GM19452 (cell line): ENCODE data around the gene DHX30.
"Not testable (repeated sequence)": the region's sequence is repeated elsewhere in the genome, so short reads cannot be mapped to it uniquely, and the experiment has no call there.

Experiments
- ATAC-seq: cut with Tn5 transposase; IDR thresholded peaks from one replicate; pipeline ENCODE4 v1.9.1; 2021; ENCODE audit not compliant: unreplicated experiment

Gene DHX30

GRCh38 chr3:47802734-47803479 is at the start of gene DHX30:
DHX30 (plus strand) TSS chr3:47803138; CDS start chr3:47810684, 7,546 bp downstream.
- peak; percentile 85 for ATAC-seq

GRCh38 chr3:47758261-47759025 is 44.5 kb upstream of the DHX30 start:
- ATAC-seq, result no peak

GRCh38 chr3:47760207-47760606 is 42.7 kb upstream of the DHX30 start:
- not testable (repeated sequence) for ATAC-seq

- no peak for ATAC-seq
Measured at GRCh38 chr3:47761046-47761445, 41.9 kb upstream of the DHX30 start.

GRCh38 chr3:47762233-47762632 is 40.7 kb upstream of the DHX30 start:
- ATAC-seq, result no peak

GRCh38 chr3:47766186-47766585 is 36.8 kb upstream of the DHX30 start:
- no peak for ATAC-seq

GRCh38 chr3:47772047-47772446 is 30.9 kb upstream of the DHX30 start:
- ATAC-seq, result no peak

GRCh38 chr3:47772788-47773187 is 30.1 kb upstream of the DHX30 start:
- no peak for ATAC-seq

GRCh38 chr3:47778746-47779145 is 24.2 kb upstream of the DHX30 start:
- ATAC-seq, result no peak

- ATAC-seq, result peak; percentile 27
Measured at GRCh38 chr3:47780741-47781684, 21.9 kb upstream of the DHX30 start.

GRCh38 chr3:47781685-47782445 is 21.1 kb upstream of the DHX30 start, which contains the start of gene SMARCC1:
SMARCC1 (minus strand) TSS chr3:47781893; CDS start chr3:47781797, 96 bp downstream.
- peak; percentile 77 for ATAC-seq

- no peak for ATAC-seq
Measured at GRCh38 chr3:47782446-47783308, 20.3 kb upstream of the DHX30 start.

- ATAC-seq, result no peak
Measured at GRCh38 chr3:47783673-47784072, 19.3 kb upstream of the DHX30 start.

- ATAC-seq, result no peak
Measured at GRCh38 chr3:47791193-47791855, 11.6 kb upstream of the DHX30 start.

- no peak for ATAC-seq
Measured at GRCh38 chr3:47792699-47793098, 10.2 kb upstream of the DHX30 start.

GRCh38 chr3:47794544-47794943 is 8.4 kb upstream of the DHX30 start:
- ATAC-seq, result no peak

GRCh38 chr3:47799733-47800132 is 3.2 kb upstream of the DHX30 start:
- no peak for ATAC-seq

GRCh38 chr3:47803480-47804025 is 615 bp downstream of the DHX30 start:
- no peak for ATAC-seq

GRCh38 chr3:47804577-47804976 is 1.6 kb downstream of the DHX30 start:
- ATAC-seq, result no peak
